Midbrain (tissue), 1 donor: Measurements from ENCODE around the gene TERT.

Experiments
- DNase-seq: peaks from one replicate; lab custom pipeline; 2025; lab: John Stamatoyannopoulos, UW

The TERT gene

DNA sequence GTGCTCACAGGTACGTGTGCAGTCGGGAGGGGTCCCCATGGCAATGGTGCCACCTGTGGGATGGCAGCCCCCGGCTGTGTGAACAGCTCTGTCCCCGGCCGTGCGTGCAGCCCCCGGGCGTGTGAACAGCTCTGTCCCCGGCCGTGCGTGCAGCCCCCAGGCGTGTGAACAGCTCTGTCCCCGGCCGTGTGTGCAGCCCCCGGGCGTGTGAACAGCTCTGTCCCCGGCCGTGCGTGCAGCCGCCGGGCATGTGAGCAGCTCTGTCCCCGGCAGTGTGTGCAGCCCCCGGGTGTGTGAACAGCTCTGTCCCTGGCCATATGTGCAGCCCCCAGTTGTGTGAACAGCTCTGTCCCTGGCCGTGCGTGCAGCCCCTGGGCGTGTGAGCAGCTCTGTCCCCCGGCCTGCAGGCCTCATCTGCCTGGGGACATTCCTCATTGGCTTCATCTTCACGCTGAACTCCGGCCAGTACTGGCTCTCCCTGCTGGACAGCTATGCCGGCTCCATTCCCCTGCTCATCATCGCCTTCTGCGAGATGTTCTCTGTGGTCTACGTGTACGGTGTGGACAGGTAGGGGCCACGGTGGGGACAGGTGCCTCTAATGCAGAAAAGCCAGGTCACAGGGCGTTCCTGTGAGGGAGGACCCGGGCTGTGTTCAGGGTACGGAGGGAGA lies 75.6 kb downstream of the TERT start:
- DNase-seq = no peak

DNA sequence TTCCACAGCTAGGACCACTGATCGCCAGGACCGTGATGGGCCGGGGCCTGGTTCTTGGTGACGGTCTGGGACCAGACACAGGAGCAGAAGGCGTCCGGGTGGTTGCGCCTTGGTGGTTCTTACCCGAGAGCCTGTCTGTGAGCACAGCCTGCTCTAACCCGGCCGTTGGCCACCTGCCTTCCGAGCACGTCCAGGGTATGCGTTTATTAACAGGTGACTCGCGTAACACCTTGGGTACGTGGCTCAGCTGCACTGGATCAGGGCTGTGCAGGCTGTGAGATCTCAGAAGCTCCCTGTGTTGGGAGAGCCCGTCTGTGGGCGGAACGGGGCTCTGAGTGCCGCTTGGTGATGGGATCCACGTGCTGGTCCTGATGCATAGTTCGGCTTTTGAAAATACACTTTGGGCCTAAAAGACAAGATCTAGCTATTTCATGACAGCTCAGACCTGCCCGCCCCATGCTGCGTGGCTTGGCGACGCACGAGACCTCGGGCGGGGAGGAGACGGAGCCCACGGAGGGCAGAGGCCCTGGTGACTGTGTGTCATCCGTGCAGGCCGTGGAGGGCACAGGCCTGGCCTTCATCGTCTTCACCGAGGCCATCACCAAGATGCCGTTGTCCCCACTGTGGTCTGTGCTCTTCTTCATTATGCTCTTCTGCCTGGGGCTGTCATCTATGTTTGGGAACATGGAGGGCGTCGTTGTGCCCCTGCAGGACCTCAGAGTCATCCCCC lies 76.4 kb downstream of the TERT start:
- DNase-seq = no peak

GRCh38 chr5:1217596-1218206 lies 77.2 kb downstream of the TERT start:
- DNase-seq = no peak

- DNase-seq = no peak
These were observed 78.0 kb downstream of the TERT start for GRCh38 chr5:1216918-1217295.

GRCh38 chr5:1216211-1216917 lies 78.5 kb downstream of the TERT start:
- no peak for DNase-seq

DNA sequence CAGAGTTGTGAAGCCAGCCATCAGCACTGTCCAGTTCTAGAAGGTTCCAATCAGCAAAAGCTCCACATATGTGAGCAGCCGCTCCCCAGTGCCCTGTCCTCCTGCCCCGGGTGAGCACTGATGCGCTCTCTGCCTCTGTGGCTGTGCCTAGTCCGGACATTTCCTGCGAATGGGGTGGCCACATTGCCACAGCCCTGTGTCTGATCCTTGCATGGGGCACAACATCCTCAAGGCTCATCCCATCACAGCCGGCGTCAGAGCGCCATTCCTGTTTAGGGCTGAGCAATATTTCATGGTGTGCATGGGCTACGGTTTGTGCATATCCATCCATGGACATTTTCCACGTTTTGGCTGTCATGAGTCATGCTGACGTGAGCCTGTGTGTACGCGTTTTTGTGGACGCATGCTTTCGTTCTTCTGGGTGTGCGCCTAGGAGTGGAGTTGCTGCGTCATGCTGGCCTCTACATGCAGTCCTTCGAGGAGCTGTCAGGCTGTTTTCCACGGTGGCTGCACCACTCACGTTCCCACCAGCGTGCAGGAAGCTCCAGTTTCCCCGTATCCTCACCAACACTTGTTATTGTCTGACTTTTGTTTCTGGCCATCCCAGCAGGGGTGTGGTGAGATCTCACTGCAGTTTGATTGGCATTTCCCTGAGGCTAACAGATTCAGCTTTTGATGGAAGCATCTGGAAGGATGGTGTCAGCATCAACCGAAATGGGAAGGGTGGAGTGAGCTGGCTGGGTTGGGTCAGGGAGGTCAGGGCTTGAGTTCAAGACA lies 79.4 kb downstream of the TERT start:
- DNase-seq = no peak

DNA sequence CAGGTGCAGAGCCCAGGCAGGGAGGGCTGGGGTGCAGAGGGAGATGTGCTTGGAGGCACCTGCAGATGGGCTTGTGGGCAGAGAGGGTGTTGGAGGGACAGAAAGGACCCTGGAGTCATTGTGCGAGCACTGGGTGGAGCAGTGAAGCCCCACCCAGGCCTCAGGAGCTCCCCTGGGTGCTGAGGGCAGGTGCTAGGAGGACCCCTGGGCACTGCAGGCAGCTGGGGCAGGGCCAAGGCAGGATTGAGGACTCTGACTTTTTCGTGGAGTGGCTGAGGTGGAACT lies 80.0 kb downstream of the TERT start:
- DNase-seq = no peak

DNA sequence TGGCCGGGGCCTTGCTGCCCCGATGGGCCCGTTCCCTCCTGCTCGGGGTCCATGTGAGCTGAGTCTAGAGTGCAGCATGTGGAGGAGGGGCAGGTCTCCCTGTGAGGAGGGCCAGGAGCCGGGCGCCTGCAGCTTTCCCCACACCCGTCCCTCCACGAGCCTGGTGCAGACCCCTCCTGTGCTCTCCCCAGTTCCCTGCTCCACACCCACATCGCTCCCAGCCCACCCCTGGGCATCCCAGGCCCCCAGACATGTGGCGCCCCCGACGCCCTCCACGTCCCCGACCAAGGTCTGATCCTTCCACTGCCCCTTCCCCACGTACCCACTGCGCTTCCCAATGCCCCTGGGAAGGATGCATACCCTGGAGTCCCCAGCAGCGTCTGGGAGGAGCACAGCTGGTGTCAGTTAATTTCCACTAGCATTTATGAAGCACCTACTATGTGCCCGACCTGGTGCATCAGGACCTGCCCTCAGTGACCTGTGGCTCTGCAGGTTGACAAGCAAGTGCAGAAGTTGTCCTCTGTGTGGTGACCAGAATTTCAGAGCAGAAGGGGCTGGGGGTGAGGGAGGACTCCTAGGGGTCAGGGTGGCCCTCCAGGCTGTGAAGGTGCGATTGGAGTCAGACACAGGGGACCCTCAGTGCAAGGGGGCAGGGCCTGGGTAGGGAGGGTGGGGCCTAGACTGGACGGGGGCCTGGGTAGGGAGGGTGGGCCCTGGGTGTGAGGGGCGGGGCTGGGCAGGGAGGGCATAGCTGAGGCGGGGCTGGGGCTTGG lies 80.5 kb downstream of the TERT start:
- DNase-seq = no peak

GRCh38 chr5:1213508-1214162 lies 81.2 kb downstream of the TERT start:
- no peak for DNase-seq

DNA sequence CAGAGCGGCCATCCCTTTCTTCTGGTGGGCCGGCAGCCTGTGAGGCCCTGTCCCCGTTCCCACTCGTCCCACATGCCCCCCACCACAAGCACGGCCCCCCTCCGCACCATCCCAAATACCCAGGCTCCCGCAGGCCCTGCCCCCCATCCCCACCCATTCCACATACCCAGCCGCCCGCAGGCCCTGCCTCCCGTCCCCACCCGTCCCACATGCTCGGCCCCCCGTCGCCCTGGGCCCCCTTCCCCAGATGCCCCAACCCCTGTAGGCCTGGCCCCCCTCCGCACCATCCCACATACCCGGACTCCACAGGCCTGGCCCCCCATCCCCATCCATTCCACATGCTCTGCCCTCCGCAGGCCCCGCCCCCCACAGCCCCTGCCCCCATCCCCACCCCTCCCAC lies 82.0 kb downstream of the TERT start:
- DNase-seq = no peak

- no peak for DNase-seq
These were observed 82.6 kb downstream of the TERT start for GRCh38 chr5:1212271-1212670.

DNA sequence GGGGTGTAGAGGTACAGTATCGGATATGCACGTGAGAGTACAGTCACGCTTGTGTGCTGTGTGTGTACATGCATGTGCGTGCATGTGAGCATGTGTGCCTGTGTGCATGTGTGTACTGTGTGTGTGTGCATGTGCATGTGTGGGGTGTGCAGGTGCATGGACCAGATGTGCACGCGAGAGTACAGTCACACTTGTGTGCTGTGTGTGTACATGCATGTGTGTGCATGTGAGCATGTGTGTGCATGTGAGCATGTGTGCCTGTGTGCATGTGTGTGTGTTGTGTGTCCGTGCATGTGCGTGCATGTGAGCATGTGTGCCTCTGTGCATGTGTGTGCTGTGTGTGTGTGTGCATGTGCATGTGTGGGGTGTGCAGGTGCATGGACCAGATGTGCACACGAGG lies 83.2 kb downstream of the TERT start:
- DNase-seq = no peak

DNA sequence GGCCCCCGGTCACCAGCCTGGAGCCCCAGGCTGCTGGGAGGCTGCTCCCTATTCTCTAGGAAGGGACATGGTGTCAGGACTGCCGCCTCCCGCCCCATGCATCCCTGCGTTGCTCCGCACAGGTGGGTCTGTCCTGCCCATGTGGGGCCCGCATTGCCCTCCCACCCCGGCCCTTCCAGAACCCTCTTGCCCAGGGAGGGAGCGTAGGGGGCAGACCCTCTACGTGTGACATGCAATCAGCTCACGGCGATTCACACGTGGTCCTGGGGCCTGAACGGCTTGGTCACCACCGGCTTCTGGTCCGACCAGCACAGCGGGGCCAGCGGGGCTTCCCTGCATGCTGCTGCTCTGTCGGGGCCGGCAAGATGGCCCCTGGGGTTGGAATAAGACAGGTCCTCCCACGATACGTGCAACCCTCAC lies 84.0 kb downstream of the TERT start:
- DNase-seq = no peak

DNA sequence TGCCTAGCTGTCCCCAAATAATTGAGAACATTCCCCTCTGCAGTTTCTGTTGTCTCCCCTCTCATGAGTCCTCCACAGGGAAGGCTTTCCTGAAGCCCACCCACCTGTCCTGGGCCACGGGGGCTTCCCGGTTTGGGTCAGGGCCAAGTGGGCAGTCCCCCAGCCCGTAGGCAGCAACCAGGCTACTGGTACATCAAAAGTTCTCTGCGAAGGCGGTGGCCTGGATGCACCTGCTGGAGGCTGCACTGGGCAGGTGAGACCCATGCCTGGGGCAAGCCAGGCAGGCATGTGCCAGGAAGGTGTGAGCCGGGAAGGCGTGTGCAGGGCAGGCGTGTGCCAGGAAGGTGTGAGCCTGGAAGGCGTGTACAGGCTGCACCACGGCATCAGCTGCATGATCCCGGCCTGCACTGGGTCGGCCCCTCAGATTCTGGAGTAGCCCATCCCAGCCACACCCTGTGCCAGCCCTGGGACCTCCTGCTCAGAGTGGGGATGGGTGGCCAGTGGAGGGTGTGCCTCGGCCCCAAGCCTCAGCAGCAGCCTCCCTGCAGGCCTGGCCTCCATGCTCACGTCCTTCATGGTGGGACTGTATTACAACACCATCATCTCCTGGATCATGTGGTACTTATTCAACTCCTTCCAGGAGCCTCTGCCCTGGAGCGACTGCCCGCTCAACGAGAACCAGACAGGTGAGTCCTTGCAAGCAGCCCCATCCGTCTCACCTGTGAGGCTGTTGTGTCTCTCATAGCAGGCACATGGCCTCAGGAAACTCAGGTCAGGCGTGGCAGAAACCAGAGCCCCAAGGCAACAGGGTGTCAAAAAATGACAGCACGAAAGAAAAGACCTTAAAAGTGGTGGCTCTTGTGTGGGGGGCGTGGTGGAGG lies 84.7 kb downstream of the TERT start:
- DNase-seq = no peak

GRCh38 chr5:1209489-1209852 lies 85.4 kb downstream of the TERT start:
- DNase-seq = no peak

DNA sequence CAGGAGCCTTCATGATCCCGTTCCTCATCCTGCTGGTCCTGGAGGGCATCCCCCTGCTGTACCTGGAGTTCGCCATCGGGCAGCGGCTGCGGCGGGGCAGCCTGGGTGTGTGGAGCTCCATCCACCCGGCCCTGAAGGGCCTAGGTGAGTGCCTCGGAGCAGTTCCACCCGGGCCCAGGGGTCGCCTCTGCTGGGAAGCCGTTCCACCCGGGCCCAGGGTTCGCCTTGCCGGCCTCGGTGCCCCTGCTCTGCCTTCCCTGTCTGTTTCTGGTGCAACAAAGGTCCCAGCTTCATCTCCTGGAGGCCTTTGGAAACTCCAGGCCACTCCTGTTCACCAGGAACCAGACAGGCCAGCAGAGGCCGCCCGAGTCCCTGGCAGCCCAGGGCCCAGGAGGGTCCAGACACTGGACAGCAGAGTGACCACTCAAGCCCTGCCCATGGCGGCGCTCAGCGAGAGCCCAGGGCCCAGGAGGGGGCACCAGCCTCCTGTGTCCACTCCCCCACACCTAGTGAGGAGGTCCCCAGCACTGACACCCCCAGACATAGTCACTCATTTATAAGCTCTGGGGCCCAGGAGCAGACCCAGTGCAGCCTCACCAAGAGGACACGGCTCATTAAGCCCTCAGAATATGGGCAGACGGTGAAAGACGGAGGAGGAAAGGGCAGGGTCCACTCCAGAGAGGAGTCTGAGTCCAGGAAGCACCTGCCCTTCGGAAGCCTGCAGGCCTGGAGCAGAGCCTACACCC lies 86.0 kb downstream of the TERT start:
- DNase-seq = no peak

- no peak for DNase-seq
These were observed 86.6 kb downstream of the TERT start for GRCh38 chr5:1208221-1208742.

DNA sequence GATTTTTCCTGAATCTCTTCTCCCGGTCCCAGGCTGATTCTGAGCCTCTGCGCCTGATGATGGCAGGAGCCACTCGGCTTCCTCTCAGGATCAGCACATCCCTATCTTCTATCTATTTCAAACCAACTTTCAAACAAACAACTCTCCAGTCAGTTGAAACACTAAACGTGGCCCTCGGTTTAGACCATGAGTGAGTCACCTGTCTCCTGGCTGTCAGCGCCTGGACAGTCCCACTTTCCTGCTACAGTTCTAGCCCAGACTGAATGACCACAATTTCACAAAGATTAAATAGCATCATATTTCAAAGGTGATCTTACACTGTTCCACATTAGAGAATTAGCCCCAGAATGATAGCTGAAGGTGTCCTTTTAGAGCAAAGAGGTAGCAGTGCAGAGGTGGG lies 87.3 kb downstream of the TERT start:
- DNase-seq = no peak
